Keratinocyte (primary cell): ENCODE results near the gene TCP1. TPM values are rescaled to one million over a fixed set of nuclear protein-coding genes. Genes with fewer than 3 reads are reported as not detected.

Experiments used
- DNase-seq: peaks from one replicate; pipeline ENCODE4 v3.0.0-alpha.2; 2011; ENCODE audit warnings: low read depth, missing footprints, low spot score
- FAIRE-seq: peaks from 2 replicates; lab custom pipeline; 2011; peaks lifted over from hg19 to GRCh38; lab: Jason Lieb, UNC
- H2AFZ ChIP-seq: 2 replicates; pipeline ENCODE4 v1.6.0; 2012; ENCODE audit warnings: low read length, control low read depth, inconsistent platforms; ENCODE audit not compliant: control insufficient read depth
- H3K27ac ChIP-seq: 2 replicates; pipeline ENCODE4 v1.5.1; 2011; ENCODE audit warnings: low read length; ENCODE audit not compliant: control insufficient read depth, insufficient read depth
- H3K27me3 ChIP-seq: 3 replicates; pipeline ENCODE4 v1.6.0; 2011; ENCODE audit warnings: low read length; ENCODE audit not compliant: control insufficient read depth, insufficient read depth; ENCODE audit errors: extremely low read depth
- H3K36me3 ChIP-seq, 2 experiments: 2 replicates in 1 of 2; 3 replicates in 1 of 2; pipeline ENCODE4 v1.5.1; 2011; ENCODE audit warnings: low read length in 2 of 2, mild to moderate bottlenecking in 1 of 2; ENCODE audit not compliant: control insufficient read depth in 2 of 2, insufficient read depth in 2 of 2; ENCODE audit errors: extremely low read depth in 1 of 2
- H3K4me1 ChIP-seq: 3 replicates; pipeline ENCODE4 v1.5.1; 2011; ENCODE audit warnings: low read length; ENCODE audit not compliant: control insufficient read depth, insufficient read depth; ENCODE audit errors: extremely low read depth
- H3K4me2 ChIP-seq: 3 replicates; pipeline ENCODE4 v1.6.0; 2011; ENCODE audit warnings: low read depth, low read length; ENCODE audit not compliant: control insufficient read depth, insufficient read depth; ENCODE audit errors: extremely low read depth
- H3K4me3 ChIP-seq, 3 experiments: fragments of 200-600 bp in 1 of 3; sonication (generic) in 1 of 3; 2 replicates in 2 of 3; 3 replicates in 1 of 3; pipeline ENCODE4 v1.5.1; 2011 to 2016; ENCODE audit warnings: low read length in 3 of 3, mild to moderate bottlenecking in 3 of 3, control low read depth in 2 of 3, inconsistent platforms in 1 of 3, low read depth in 1 of 3, mixed read lengths in 1 of 3, mixed run types in 1 of 3, moderate library complexity in 1 of 3; ENCODE audit not compliant: control insufficient read depth in 2 of 3, insufficient read depth in 2 of 3; ENCODE audit errors: extremely low read depth in 1 of 3
- H3K79me2 ChIP-seq: 2 replicates; pipeline ENCODE4 v1.6.0; 2012; ENCODE audit warnings: low read length; ENCODE audit not compliant: control insufficient read depth, insufficient read depth
- H3K9ac ChIP-seq: 3 replicates; pipeline ENCODE4 v1.6.0; 2011; ENCODE audit warnings: low read length; ENCODE audit not compliant: control insufficient read depth, insufficient read depth; ENCODE audit errors: extremely low read depth
- H3K9me1 ChIP-seq: 3 replicates; pipeline ENCODE4 v1.6.0; 2011; ENCODE audit warnings: low read length; ENCODE audit not compliant: control insufficient read depth, insufficient read depth; ENCODE audit errors: extremely low read depth
- H3K9me3 ChIP-seq: 2 replicates; pipeline ENCODE4 v1.5.1; 2012; ENCODE audit warnings: low read depth, low read length; ENCODE audit not compliant: control insufficient read depth
- H4K20me1 ChIP-seq: 3 replicates; pipeline ENCODE4 v1.6.0; 2011; ENCODE audit warnings: low read length; ENCODE audit not compliant: control insufficient read depth, insufficient read depth; ENCODE audit errors: extremely low read depth
- CTCF ChIP-seq, 3 experiments: IDR thresholded peaks in 1 of 3; conservative IDR thresholded peaks in 1 of 3; optimal IDR thresholded peaks in 1 of 3; 2 replicates in 2 of 3; 3 replicates in 1 of 3; pipeline versions ENCODE3 to v1.5.1; 2011; ENCODE audit warnings: low read length in 3 of 3, mild to moderate bottlenecking in 3 of 3, moderate library complexity in 2 of 3, control low read depth in 1 of 3, inconsistent platforms in 1 of 3; ENCODE audit not compliant: insufficient read depth in 2 of 3; ENCODE audit errors: extremely low read depth in 1 of 3
- EZH2 ChIP-seq: IDR thresholded peaks from one replicate; pipeline ENCODE4 v1.6.1; 2012; ENCODE audit warnings: inconsistent platforms, mild to moderate bottlenecking, low read length, moderate library complexity
- dilution Hi-C: fragments of 300-500 bp; cut with MboI; formaldehyde crosslinking; loops from one replicate; pipeline ENCODE4 v1.7.0; 2020; ENCODE audit warnings: low sequenced_read_pairs; ENCODE audit not compliant: extremely low pct_ligation_motif_present
- polyA plus RNA-seq, 5 experiments: library from polyadenylated mRNA; depleted of rRNA in 3 of 5; stranded (reverse) in 3 of 5; stranded (forward) in 1 of 5; unstranded in 1 of 5; fragments of >200 nt; gene quantifications; 1 replicate in 1 of 5; 2 replicates in 3 of 5; 3 replicates in 1 of 5; pipeline versions ENCODE4 v1.2.1 to v1.2.3, GENCODE V29; 2011 to 2012; ENCODE audit warnings: missing spikeins in 2 of 5, low read depth in 1 of 5, low replicate concordance in 1 of 5

Gene TCP1
- polyA plus RNA-seq, 1 donor (not counting 4 experiments of a cell fraction or from before 2014, with no cell fraction given), result 174 TPM

GRCh38 chr6:159813781-159814180 lies 24.4 kb upstream of the TCP1 start:
- DNase-seq, result no peak
- H3K4me1 ChIP-seq, result no peaks in the 10 kb centered on the region
- no peaks in the 10 kb centered on the region for H3K9me1 ChIP-seq
- H2AFZ ChIP-seq, result no peak overlapping the region
- H3K27me3 ChIP-seq, result no peaks in the 10 kb centered on the region
- TF ChIP-seq CTCF (optimal IDR thresholded peaks at IDR 0.05 in 1 of 3, IDR thresholded peaks at IDR 0.05 in 1 of 3, conservative IDR thresholded peaks at IDR 0.05 in 1 of 3; ENCODE audit: extremely low read depth in 1 of 3, insufficient read depth in 2 of 3, low read length in 3 of 3) (no peak), EZH2 (no peak)
- no peak for FAIRE-seq
- H4K20me1 ChIP-seq, result no peaks in the 10 kb centered on the region
- H3K79me2 ChIP-seq, result no peaks in the 10 kb centered on the region
- H3K27ac ChIP-seq, result no peak overlapping the region
- H3K36me3 ChIP-seq, result no peaks in the 10 kb centered on the region
- no peaks in the 10 kb centered on the region for H3K9me3 ChIP-seq
- no peak overlapping the region for H3K9ac ChIP-seq
- dilution Hi-C loops, result no loop called here
- H3K4me2 ChIP-seq, result no peak overlapping the region
- no peak overlapping the region for H3K4me3 ChIP-seq

GRCh38 chr6:159809149-159809548 lies 19.7 kb upstream of the TCP1 start:
- Histone ChIP-seq H3K27ac (no peak overlapping the region), H3K4me1 (peaks cover 7% of the 10 kb centered on the region), H3K36me3 (no peaks in the 10 kb centered on the region), H3K4me3 (no peak overlapping the region), H4K20me1 (no peaks in the 10 kb centered on the region), H3K9me1 (no peaks in the 10 kb centered on the region), H2AFZ (no peak overlapping the region), H3K9ac (no peak overlapping the region), H3K27me3 (no peaks in the 10 kb centered on the region), H3K4me2 (no peak overlapping the region), H3K79me2 (no peaks in the 10 kb centered on the region), H3K9me3 (no peaks in the 10 kb centered on the region)
- FAIRE-seq, result no peak
- dilution Hi-C loops, result no loop called here
- DNase-seq, result no peak
- TF ChIP-seq EZH2 (no peak), CTCF (optimal IDR thresholded peaks at IDR 0.05 in 1 of 3, IDR thresholded peaks at IDR 0.05 in 1 of 3, conservative IDR thresholded peaks at IDR 0.05 in 1 of 3; ENCODE audit: extremely low read depth in 1 of 3, insufficient read depth in 2 of 3, low read length in 3 of 3) (no peak)
